HepG2 (cell line): ENCODE results near the gene THOC6. TPM values are rescaled to one million over a fixed set of nuclear protein-coding genes. Genes with fewer than 3 reads are reported as not detected.
A peak's percentile ranks its signal among the peaks of the same experiment; 100 is the strongest.

Experiments
- ATF6 ChIP-seq: sonication (generic); formaldehyde crosslinking; conservative IDR thresholded peaks from 2 replicates; pipeline ENCODE4 v1.4.0; 2020; ENCODE audit warnings: missing genetic modification reagents
- ATF7-NPFF ChIP-seq: sonication (generic); formaldehyde crosslinking; IDR thresholded peaks from 2 replicates; pipeline ENCODE4 v1.8.1; 2023; ENCODE audit warnings: mild to moderate bottlenecking, low read depth, missing genetic modification reagents, moderate library complexity
- CHCHD3 ChIP-seq: sonication (generic); formaldehyde crosslinking; IDR thresholded peaks from 2 replicates; pipeline ENCODE4 v1.8.0; 2022; ENCODE audit warnings: mild to moderate bottlenecking, missing genetic modification reagents, moderate library complexity
- FOXA3 ChIP-seq: IDR thresholded peaks from 2 replicates; pipeline ENCODE4 v1.6.1; 2016; ENCODE audit warnings: missing genetic modification reagents, missing compliant biosample characterization
- GATAD2A ChIP-seq: IDR thresholded peaks from 2 replicates; pipeline ENCODE4 v1.6.1; 2016
- MBD4 ChIP-seq: IDR thresholded peaks from 2 replicates; pipeline ENCODE4 v1.6.1; 2012; ENCODE audit warnings: low read length, inconsistent platforms, borderline replicate concordance
- RBFOX2 ChIP-seq: fragments of 200-400 bp; formaldehyde crosslinking; IDR thresholded peaks from 2 replicates; pipeline ENCODE4 v1.6.1; 2017; ENCODE audit warnings: low read depth, mild to moderate bottlenecking, low read length
- SALL1 ChIP-seq: sonication (generic); formaldehyde crosslinking; IDR thresholded peaks from 2 replicates; pipeline ENCODE4 v1.8.0; 2022; ENCODE audit warnings: mild to moderate bottlenecking, missing genetic modification reagents
- SMAD3 ChIP-seq: sonication (generic); formaldehyde crosslinking; IDR thresholded peaks from 2 replicates; pipeline ENCODE4 v1.4.0; 2020; ENCODE audit warnings: missing genetic modification reagents
- SYNCRIP ChIP-seq: fragments of 200-400 bp; formaldehyde crosslinking; IDR thresholded peaks from 2 replicates; pipeline ENCODE4 v1.6.1; 2018; ENCODE audit warnings: mild to moderate bottlenecking, low read depth, low read length; ENCODE audit not compliant: insufficient read depth
- TAF1 ChIP-seq: sonication (generic); formaldehyde crosslinking; IDR thresholded peaks from 2 replicates; pipeline ENCODE4 v1.4.0; 2020; ENCODE audit warnings: missing genetic modification reagents
- ZNF407 ChIP-seq: sonication (generic); formaldehyde crosslinking; IDR thresholded peaks from one replicate; pipeline ENCODE4 v1.5.1; 2020; ENCODE audit warnings: mild to moderate bottlenecking, missing genetic modification reagents; ENCODE audit errors: not compliant biosample characterization
- ZNF574 ChIP-seq: sonication (generic); formaldehyde crosslinking; IDR thresholded peaks from 2 replicates; pipeline ENCODE4 v1.4.0; 2020; ENCODE audit warnings: missing genetic modification reagents
- polyA plus RNA-seq, 8 experiments: library from polyadenylated mRNA; depleted of rRNA in 3 of 8; stranded (reverse) in 7 of 8; unstranded in 1 of 8; fragments of >200 nt; fragmentation: Illumina TruSeq in 4 of 8; extraction: Trizol in 4 of 8; gene quantifications; 2 replicates each; pipeline versions ENCODE4 v1.2.1 to v1.2.3, GENCODE V29; 2011 to 2016; ENCODE audit warnings: low read depth in 4 of 8, missing spikeins in 1 of 8, mixed read lengths in 1 of 8; ENCODE audit not compliant: insufficient read depth in 1 of 8
- total RNA-seq, 5 experiments: library from RNA; depleted of rRNA; stranded (reverse); fragments of >200 nt; fragmentation: Illumina TruSeq; extraction: Trizol; gene quantifications; 2 replicates each; pipeline ENCODE4 v1.2.3, GENCODE V29; 2016; ENCODE audit warnings: low read depth in 1 of 5

Gene THOC6
- total and polyA plus RNA-seq, 2 of the 13 experiments (the other 11 are each of a cell fraction or from before 2014, with no cell fraction given) = 32.1 to 37.0 TPM

- TF ChIP-seq ZNF407 (CRISPR knock-in tag) (peak; percentile 89), GATAD2A (CRISPR knock-in tag) (no peak; the same call in 1 of the 2 replicates), CHCHD3 (CRISPR knock-in tag) (0 out of 2 replicates have a peak, but pooled peaks have one; percentile 31), SYNCRIP (no peak), ATF7-NPFF (CRISPR knock-in tag) (peak; percentile 73; the same call in 1 of the 2 replicates), TAF1 (CRISPR knock-in tag) (peak; percentile 75; the same call in 1 of the 2 replicates), MBD4 (no peak), RBFOX2 (peak; percentile 99), FOXA3 (CRISPR knock-in tag) (peak; percentile 64), SMAD3 (CRISPR knock-in tag) (peak; percentile 56; the same call in 1 of the 2 replicates), ZNF574 (peak; percentile 98), ATF6 (CRISPR knock-in tag) (0 out of 2 replicates have a peak, but pooled peaks have one; percentile 37), SALL1 (CRISPR knock-in tag) (peak; percentile 80)
These were observed at the start of gene THOC6, which contains the start of gene HCFC1R1 (continued) for GRCh38 chr16:3023669-3024478.
